ENCODE data around the gene ADD2. TPM values are rescaled to one million over a fixed set of nuclear protein-coding genes. Genes with fewer than 3 reads are reported as not detected.

The ADD2 gene
- total and polyA plus RNA-seq, 2 donors (not counting 1 experiment from before 2014, with no cell fraction given), result 15.9 to 21.7 TPM

- Histone ChIP-seq H3K79me2 (ENCODE audit: control insufficient read depth, insufficient read depth, low read length) (no peaks in the 10 kb centered on the region), H3K4me3 (ENCODE audit: control extremely low read depth in 1 of 5, extremely low read depth in 1 of 5, insufficient read depth in 1 of 5, low read depth in 2 of 5, low read length in 4 of 5) (no peak overlapping the region), H3K27ac (ENCODE audit: low read length in 2 of 2) (no peak overlapping the region), H3K36me3 (replicated peaks in 1 of 2; ENCODE audit: control extremely low read depth in 1 of 2, control insufficient read depth in 1 of 2, extremely low read depth in 1 of 2, insufficient read depth in 2 of 2, low read length in 1 of 2) (no peaks in the 10 kb centered on the region), H3K9me3 (ENCODE audit: control extremely low read depth in 1 of 3, control insufficient read depth in 2 of 3, insufficient read depth in 1 of 3, low read length in 2 of 3) (no peaks in the 10 kb centered on the region), H3K4me2 (replicated peaks; ENCODE audit: low read depth, low read length, poor library complexity, severe bottlenecking) (no peak overlapping the region), H3K9ac (ENCODE audit: low read length) (no peak overlapping the region), H2AFZ (ENCODE audit: insufficient read depth, low read depth, low read length, poor library complexity, severe bottlenecking) (no peak overlapping the region), H4K20me1 (ENCODE audit: control insufficient read depth, insufficient read depth, low read length, poor library complexity, severe bottlenecking) (peaks cover 74% of the 10 kb centered on the region), H3K4me1 (ENCODE audit: control insufficient read depth in 2 of 2, insufficient read depth in 2 of 2, low read length in 2 of 2) (no peaks in the 10 kb centered on the region), H3K27me3 (replicated peaks in 1 of 4; ENCODE audit: control extremely low read depth in 1 of 4, control insufficient read depth in 3 of 4, insufficient read depth in 4 of 4, low read length in 3 of 4) (peaks cover 0 to 2% (median 0%) of the 10 kb centered on the region in 4 experiments)
- Mint-ChIP-seq H3K27ac (no peak overlapping the region), H3K4me1 (no peaks in the 10 kb centered on the region), H3K4me3 (no peak overlapping the region), H3K9me3 (ENCODE audit: insufficient read depth) (no peaks in the 10 kb centered on the region), H3K27me3 (peaks cover 6% of the 10 kb centered on the region)
- no peak for ATAC-seq (ENCODE audit: low read depth)
- TF ChIP-seq EZH2 (IDR thresholded peaks at IDR 0.05; ENCODE audit: borderline replicate concordance, insufficient read depth, low read depth, low read length, poor library complexity, severe bottlenecking), result no peak
- TF ChIP-seq, protein P1, sequence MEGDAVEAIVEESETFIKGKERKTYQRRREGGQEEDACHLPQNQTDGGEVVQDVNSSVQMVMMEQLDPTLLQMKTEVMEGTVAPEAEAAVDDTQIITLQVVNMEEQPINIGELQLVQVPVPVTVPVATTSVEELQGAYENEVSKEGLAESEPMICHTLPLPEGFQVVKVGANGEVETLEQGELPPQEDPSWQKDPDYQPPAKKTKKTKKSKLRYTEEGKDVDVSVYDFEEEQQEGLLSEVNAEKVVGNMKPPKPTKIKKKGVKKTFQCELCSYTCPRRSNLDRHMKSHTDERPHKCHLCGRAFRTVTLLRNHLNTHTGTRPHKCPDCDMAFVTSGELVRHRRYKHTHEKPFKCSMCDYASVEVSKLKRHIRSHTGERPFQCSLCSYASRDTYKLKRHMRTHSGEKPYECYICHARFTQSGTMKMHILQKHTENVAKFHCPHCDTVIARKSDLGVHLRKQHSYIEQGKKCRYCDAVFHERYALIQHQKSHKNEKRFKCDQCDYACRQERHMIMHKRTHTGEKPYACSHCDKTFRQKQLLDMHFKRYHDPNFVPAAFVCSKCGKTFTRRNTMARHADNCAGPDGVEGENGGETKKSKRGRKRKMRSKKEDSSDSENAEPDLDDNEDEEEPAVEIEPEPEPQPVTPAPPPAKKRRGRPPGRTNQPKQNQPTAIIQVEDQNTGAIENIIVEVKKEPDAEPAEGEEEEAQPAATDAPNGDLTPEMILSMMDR (IDR thresholded peaks at IDR 0.05), result no peak
- no peak for DNase-seq
- ChIA-PET POLR2A (no interaction called here), CTCF (interaction anchor here (0.8 to 1.2 kb wide), 2 partner anchors 27 to 417 kb away, joined by 3 read pairs; partner anchors contain the start of gene FAM136A)
- 70% methylated on average over 3 of the region's 3 CpGs for WGBS (ENCODE audit: insufficient coverage)
- intact Hi-C loops (cut with micrococcal nuclease), result no loop called here
Measured at GRCh38 chr2:70719231-70719630, 48.8 kb downstream of the ADD2 start.

DNA sequence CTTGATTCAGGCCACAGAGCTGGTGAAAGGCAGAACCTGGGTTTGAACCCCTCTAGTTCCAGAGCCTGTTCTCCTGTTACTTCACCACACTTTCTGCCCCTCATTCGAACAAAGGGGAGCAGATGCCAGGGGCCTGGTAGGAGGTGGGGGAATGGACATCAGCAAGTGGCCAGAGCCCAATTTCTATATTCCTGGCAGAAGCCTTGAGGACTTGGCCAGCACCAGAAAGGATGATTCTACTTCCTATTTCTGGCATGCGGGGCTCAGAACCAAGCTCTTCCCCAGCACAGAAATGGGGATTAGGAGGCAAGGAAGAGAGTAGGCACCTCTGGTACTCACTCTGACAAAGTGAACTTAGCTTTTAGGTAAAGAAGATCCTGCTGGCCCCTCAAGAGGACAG, 49.3 kb downstream of the ADD2 start:
- H3K9me3 Mint-ChIP-seq (ENCODE audit: insufficient read depth), result no peaks in the 10 kb centered on the region
- POLR2A ChIA-PET, result no interaction called here
- Histone ChIP-seq H3K9ac (ENCODE audit: low read length) (no peak overlapping the region), H3K36me3 (replicated peaks in 1 of 2; ENCODE audit: control extremely low read depth in 1 of 2, control insufficient read depth in 1 of 2, extremely low read depth in 1 of 2, insufficient read depth in 2 of 2, low read length in 1 of 2) (no peaks in the 10 kb centered on the region), H3K27me3 (replicated peaks in 1 of 4; ENCODE audit: control extremely low read depth in 1 of 4, control insufficient read depth in 3 of 4, insufficient read depth in 4 of 4, low read length in 3 of 4) (peaks cover 0 to 2% (median 0%) of the 10 kb centered on the region in 4 experiments), H3K9me3 (ENCODE audit: control extremely low read depth in 1 of 3, control insufficient read depth in 2 of 3, insufficient read depth in 1 of 3, low read length in 2 of 3) (no peaks in the 10 kb centered on the region), H3K79me2 (ENCODE audit: control insufficient read depth, insufficient read depth, low read length) (no peaks in the 10 kb centered on the region), H4K20me1 (ENCODE audit: control insufficient read depth, insufficient read depth, low read length, poor library complexity, severe bottlenecking) (peaks cover 71% of the 10 kb centered on the region), H3K4me2 (replicated peaks; ENCODE audit: low read depth, low read length, poor library complexity, severe bottlenecking) (no peak overlapping the region), H3K4me3 (ENCODE audit: control extremely low read depth in 1 of 5, extremely low read depth in 1 of 5, insufficient read depth in 1 of 5, low read depth in 2 of 5, low read length in 4 of 5) (no peak overlapping the region), H3K4me1 (ENCODE audit: control insufficient read depth in 2 of 2, insufficient read depth in 2 of 2, low read length in 2 of 2) (no peaks in the 10 kb centered on the region), H2AFZ (ENCODE audit: insufficient read depth, low read depth, low read length, poor library complexity, severe bottlenecking) (no peak overlapping the region), H3K27ac (ENCODE audit: low read length in 2 of 2) (no peak overlapping the region)
- intact Hi-C loops (cut with micrococcal nuclease), result no loop called here
- no peak for ATAC-seq (ENCODE audit: low read depth)
- H3K4me3 Mint-ChIP-seq, result no peak overlapping the region
- H3K27me3 Mint-ChIP-seq, result peaks cover 6% of the 10 kb centered on the region
- WGBS (ENCODE audit: insufficient coverage), result 86% methylated on average over 1 of the region's 2 CpGs
- H3K27ac Mint-ChIP-seq, result no peak overlapping the region
- TF ChIP-seq, protein P1 (IDR thresholded peaks at IDR 0.05), result no peak
- no peak for TF ChIP-seq EZH2 (IDR thresholded peaks at IDR 0.05; ENCODE audit: borderline replicate concordance, insufficient read depth, low read depth, low read length, poor library complexity, severe bottlenecking)
- CTCF ChIA-PET, result interaction anchor here (0.8 to 1.2 kb wide), 2 partner anchors 28 to 416 kb away, joined by 3 read pairs; partner anchors contain the start of gene FAM136A
- DNase-seq, result no peak
- no peaks in the 10 kb centered on the region for H3K4me1 Mint-ChIP-seq

All from B cell (primary cell).